CD4-positive, alpha-beta memory T cell (primary cell): Measurements from ENCODE around the gene PSMB10. TPM values are rescaled to one million over a fixed set of nuclear protein-coding genes. Genes with fewer than 3 reads are reported as not detected.

Source experiments
- CTCF ChIA-PET: fragments of 350-600 bp; sonication (Branson Sonifier 250); formaldehyde crosslinking; loops from one replicate; lab custom pipeline; 2021; ENCODE audit warnings: inconsistent platforms; ENCODE audit not compliant: partially characterized antibody; lab: Charles Lee
- POLR2A ChIA-PET: fragments of 350-600 bp; sonication (Branson Sonifier 250); formaldehyde crosslinking; loops from one replicate; lab custom pipeline; 2021; ENCODE audit not compliant: partially characterized antibody; lab: Charles Lee
- DNase-seq, 5 donors: peaks; one replicate each; pipeline versions ENCODE4 v3.0.0 to v3.0.0-alpha.2; 2020 to 2022; ENCODE audit warnings: mixed read lengths in 1 of 5
- H3K27ac ChIP-seq: one replicate; pipeline ENCODE4 v1.7.0; 2013; ENCODE audit warnings: low read depth, low read length
- H3K27me3 ChIP-seq: 2 replicates; pipeline ENCODE4 v1.7.0; 2013; ENCODE audit warnings: mild to moderate bottlenecking, low read length, moderate library complexity; ENCODE audit not compliant: insufficient read depth
- H3K36me3 ChIP-seq: 2 replicates; pipeline ENCODE4 v1.7.0; 2013; ENCODE audit warnings: mild to moderate bottlenecking, low read length, moderate library complexity; ENCODE audit not compliant: insufficient read depth
- H3K4me1 ChIP-seq: 2 replicates; pipeline ENCODE4 v1.7.0; 2013; ENCODE audit warnings: mild to moderate bottlenecking, low read length, moderate library complexity; ENCODE audit not compliant: insufficient read depth
- H3K4me3 ChIP-seq, 2 donors: one replicate each; pipeline ENCODE4 v1.7.0; 2013; ENCODE audit warnings: low read length in 2 of 2, mild to moderate bottlenecking in 1 of 2
- H3K9me3 ChIP-seq, 2 donors: one replicate each; pipeline ENCODE4 v1.7.0; 2013; ENCODE audit warnings: low read length in 2 of 2, control low read depth in 1 of 2; ENCODE audit not compliant: control insufficient read depth in 1 of 2
- H3K27ac Mint-ChIP-seq, 7 donors: one replicate each; pipeline ENCODE4 v1.8.0; 2020 to 2021; ENCODE audit warnings: mixed read lengths in 7 of 7, mild to moderate bottlenecking in 6 of 7, inconsistent platforms in 3 of 7, moderate library complexity in 3 of 7
- H3K27me3 Mint-ChIP-seq, 2 donors: one replicate each; pipeline ENCODE4 v1.8.0; 2020 to 2021; ENCODE audit warnings: mixed read lengths in 2 of 2
- H3K36me3 Mint-ChIP-seq, 2 donors: one replicate each; pipeline ENCODE4 v1.8.0; 2020 to 2021; ENCODE audit warnings: mixed read lengths in 2 of 2, inconsistent platforms in 1 of 2, mild to moderate bottlenecking in 1 of 2
- H3K4me1 Mint-ChIP-seq, 4 donors: one replicate each; pipeline ENCODE4 v1.8.0; 2020 to 2021; ENCODE audit warnings: mixed read lengths in 4 of 4, mild to moderate bottlenecking in 1 of 4
- H3K4me3 Mint-ChIP-seq, 8 donors: one replicate each; pipeline ENCODE4 v1.8.0; 2020 to 2021; ENCODE audit warnings: mixed read lengths in 8 of 8, mild to moderate bottlenecking in 7 of 8, moderate library complexity in 6 of 8, inconsistent platforms in 3 of 8
- H3K9me3 Mint-ChIP-seq, 8 donors: one replicate each; pipeline ENCODE4 v1.8.0; 2020 to 2021; ENCODE audit warnings: mixed read lengths in 8 of 8, mild to moderate bottlenecking in 5 of 8, inconsistent platforms in 3 of 8, moderate library complexity in 1 of 8
- intact Hi-C: fragments of 100-400 bp; cut with micrococcal nuclease; formaldehyde crosslinking; loops from one replicate; pipeline ENCODE4 v1.15.1; 2023
- polyA plus RNA-seq, 2 donors: library from polyadenylated mRNA; unstranded; fragments of 300-500 nt; fragmentation: Illumina TruSeq; gene quantifications; one replicate each; pipeline ENCODE4 v1.2.3, GENCODE V29; 2021
- total RNA-seq, 2 experiments: library from RNA; stranded (reverse); gene quantifications; one replicate each; pipeline ENCODE4 v1.2.3, GENCODE V29; 2021

PSMB10 gene
- total and polyA plus RNA-seq, 4 experiments from 2014 or later: 147 to 777 (median 306) TPM

- no peaks in the 10 kb centered on the region for H3K36me3 ChIP-seq
- no peaks in the 10 kb centered on the region for H3K9me3 Mint-ChIP-seq
- ChIA-PET CTCF (interaction anchor here (0.7 to 2.2 kb wide), 4 partner anchors 25 to 263 kb away, joined by 3 to 6 read pairs (median 4); no protein-coding TSS in a partner anchor), POLR2A (interaction anchor here (0.8 to 4.7 kb wide), 8 partner anchors 20 to 54 kb away, joined by 3 to 49 read pairs (median 4); partner anchors contain the start of gene PSMB10)
- H3K4me1 ChIP-seq: peaks cover 17% of the 10 kb centered on the region
- peak overlapping the region; percentile 63 for H3K27ac ChIP-seq
- H3K4me1 Mint-ChIP-seq: peaks cover 14 to 39% (median 20%) of the 10 kb centered on the region in 4 donors
- peak overlapping the region; percentile 24 to 91 for H3K4me3 ChIP-seq
- H3K27ac Mint-ChIP-seq: peak overlapping the region; percentile 68 to 97 (median 94)
- H3K9me3 ChIP-seq: no peaks in the 10 kb centered on the region
- peaks cover 7 to 9% of the 10 kb centered on the region in 2 donors for H3K36me3 Mint-ChIP-seq
- intact Hi-C loops: no loop called here
- peak; percentile 17 to 52 (median 25) for DNase-seq
- no peaks in the 10 kb centered on the region for H3K27me3 ChIP-seq
- no peaks in the 10 kb centered on the region for H3K27me3 Mint-ChIP-seq
- H3K4me3 Mint-ChIP-seq: peak overlapping the region; percentile 88 to 98 (median 96)
Measured at GRCh38 chr16:67967183-67967957, 30.7 kb upstream of the PSMB10 start.

- Histone ChIP-seq H3K9me3 (no peaks in the 10 kb centered on the region), H3K27ac (no peak overlapping the region), H3K27me3 (no peaks in the 10 kb centered on the region), H3K4me3 (no peak overlapping the region), H3K4me1 (peaks cover 17% of the 10 kb centered on the region), H3K36me3 (no peaks in the 10 kb centered on the region)
- H3K27me3 Mint-ChIP-seq: no peaks in the 10 kb centered on the region
- H3K4me1 Mint-ChIP-seq: peaks cover 14 to 39% (median 20%) of the 10 kb centered on the region in 4 donors
- CTCF ChIA-PET: interaction anchor here (0.7 to 2.2 kb wide), 3 partner anchors 25 to 263 kb away, joined by 3 to 6 read pairs (median 5); no protein-coding TSS in a partner anchor
- POLR2A ChIA-PET: interaction anchor here (0.8 to 4.7 kb wide), 4 partner anchors 22 to 39 kb away, joined by 3 to 49 read pairs (median 4); partner anchors contain the start of gene PSMB10
- H3K27ac Mint-ChIP-seq: peak overlapping the region in 5 of 7 donors; percentile 68 to 94 (median 86)
- H3K4me3 Mint-ChIP-seq: peak overlapping the region in 6 of 8 donors; percentile 88 to 98 (median 96)
- H3K36me3 Mint-ChIP-seq: peaks cover 8 to 9% of the 10 kb centered on the region in 2 donors
- intact Hi-C loops: no loop called here
- H3K9me3 Mint-ChIP-seq: no peaks in the 10 kb centered on the region
- DNase-seq: no peak
Measured at GRCh38 chr16:67966549-67967182, 30.0 kb upstream of the PSMB10 start.

GRCh38 chr16:67965668-67966548 lies 29.3 kb upstream of the PSMB10 start:
- Histone ChIP-seq H3K4me3 (no peak overlapping the region), H3K4me1 (peaks cover 17% of the 10 kb centered on the region), H3K27ac (no peak overlapping the region), H3K9me3 (no peaks in the 10 kb centered on the region), H3K36me3 (peaks cover 6% of the 10 kb centered on the region), H3K27me3 (no peaks in the 10 kb centered on the region)
- intact Hi-C loops: no loop called here
- Mint-ChIP-seq H3K27me3 (no peaks in the 10 kb centered on the region), H3K4me1 (peaks cover 14 to 39% (median 20%) of the 10 kb centered on the region in 4 donors), H3K4me3 (peak overlapping the region in 2 of 8 donors; percentile 42 to 97), H3K9me3 (no peaks in the 10 kb centered on the region), H3K36me3 (peaks cover 10% of the 10 kb centered on the region in 2 donors), H3K27ac (no peak overlapping the region)
- POLR2A ChIA-PET: interaction anchor here (0.8 to 4.7 kb wide), 4 partner anchors 23 to 40 kb away, joined by 3 to 49 read pairs (median 4); partner anchors contain the start of gene PSMB10
- no peak for DNase-seq
- CTCF ChIA-PET: interaction anchor here (0.9 to 2.2 kb wide), 4 partner anchors 24 to 83 kb away, joined by 3 to 6 read pairs (median 5); no protein-coding TSS in a partner anchor

- CTCF ChIA-PET: interaction anchor here (1.0 to 1.7 kb wide), 2 partner anchors 22 to 100 kb away, joined by 3 to 4 read pairs; no protein-coding TSS in a partner anchor
- Mint-ChIP-seq H3K4me3 (peak overlapping the region in 1 of 8 donors; percentile 39), H3K27ac (peak overlapping the region in 2 of 7 donors; percentile 59 to 74)
Measured at GRCh38 chr16:67964477-67965131, 28.0 kb upstream of the PSMB10 start.

DNA sequence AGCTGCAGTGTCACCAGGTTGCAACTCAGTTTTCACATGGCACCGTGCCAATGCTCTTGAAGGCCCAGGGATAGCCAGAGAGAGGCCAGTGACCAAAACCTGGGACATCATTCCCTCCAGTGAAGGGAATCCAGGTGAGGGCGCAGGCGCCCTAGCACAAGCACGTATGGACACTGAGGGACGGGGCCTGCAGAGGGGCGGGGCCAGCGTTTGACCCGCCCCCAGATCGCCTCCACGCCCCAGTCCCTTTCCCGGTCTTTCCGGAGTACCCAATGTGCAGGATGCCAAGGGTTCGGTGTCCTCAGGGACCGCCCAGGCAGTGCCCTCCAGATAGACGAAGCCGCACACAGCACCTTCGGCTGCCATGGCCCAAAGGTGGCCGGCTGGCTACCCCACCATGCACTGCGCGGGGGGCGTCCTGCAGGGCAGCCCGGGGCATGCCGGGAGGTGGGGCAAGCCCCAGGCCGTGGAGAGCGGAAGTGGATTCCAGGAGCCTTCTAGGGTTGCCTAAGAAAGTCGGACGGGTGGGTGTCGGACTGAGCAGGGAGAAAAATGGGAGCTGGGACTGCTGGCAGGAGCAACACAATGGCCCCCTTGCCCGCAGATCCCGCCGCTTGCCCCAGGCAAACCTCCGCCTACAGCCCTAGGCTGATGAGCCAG lies 27.1 kb upstream of the PSMB10 start:
- Histone ChIP-seq H3K9me3 (no peaks in the 10 kb centered on the region), H3K4me3 (no peak overlapping the region), H3K27ac (no peak overlapping the region), H3K36me3 (peaks cover 13% of the 10 kb centered on the region), H3K27me3 (no peaks in the 10 kb centered on the region), H3K4me1 (peaks cover 17% of the 10 kb centered on the region)
- ChIA-PET POLR2A (interaction anchor here (1.0 kb wide), 1 partner anchor 23 kb away, joined by 4 read pairs; no protein-coding TSS in a partner anchor), CTCF (interaction anchor here (0.8 to 1.7 kb wide), 3 partner anchors 21 to 101 kb away, joined by 3 to 4 read pairs (median 3); no protein-coding TSS in a partner anchor)
- no peak for DNase-seq
- Mint-ChIP-seq H3K36me3 (peaks cover 9 to 14% of the 10 kb centered on the region in 2 donors), H3K9me3 (no peaks in the 10 kb centered on the region), H3K4me1 (peaks cover 9 to 28% (median 15%) of the 10 kb centered on the region in 4 donors), H3K27ac (no peak overlapping the region), H3K27me3 (no peaks in the 10 kb centered on the region), H3K4me3 (no peak overlapping the region)
- intact Hi-C loops: no loop called here

More at GRCh38 chr16:67964477-67965131, 28.0 kb upstream of the PSMB10 start:
- intact Hi-C loops: no loop called here
- no peak overlapping the region for H3K4me3 ChIP-seq
- H3K9me3 ChIP-seq: no peaks in the 10 kb centered on the region
- DNase-seq: no peak
- H3K4me1 Mint-ChIP-seq: peaks cover 12 to 36% (median 19%) of the 10 kb centered on the region in 4 donors
- peaks cover 17% of the 10 kb centered on the region for H3K4me1 ChIP-seq
- H3K27me3 Mint-ChIP-seq: no peaks in the 10 kb centered on the region
- no peaks in the 10 kb centered on the region for H3K27me3 ChIP-seq
- H3K9me3 Mint-ChIP-seq: no peaks in the 10 kb centered on the region
- POLR2A ChIA-PET: no interaction called here
- no peak overlapping the region for H3K27ac ChIP-seq
- H3K36me3 ChIP-seq: peaks cover 10% of the 10 kb centered on the region
- H3K36me3 Mint-ChIP-seq: peaks cover 12% of the 10 kb centered on the region in 2 donors
